Islet of Langerhans (tissue), 1 donor: Measurements from ENCODE around the gene WSB1.

Source experiments
- FAIRE-seq: peaks from one replicate; lab custom pipeline; 2011; peaks lifted over from hg19 to GRCh38; lab: Jason Lieb, UNC

WSB1 gene

DNA sequence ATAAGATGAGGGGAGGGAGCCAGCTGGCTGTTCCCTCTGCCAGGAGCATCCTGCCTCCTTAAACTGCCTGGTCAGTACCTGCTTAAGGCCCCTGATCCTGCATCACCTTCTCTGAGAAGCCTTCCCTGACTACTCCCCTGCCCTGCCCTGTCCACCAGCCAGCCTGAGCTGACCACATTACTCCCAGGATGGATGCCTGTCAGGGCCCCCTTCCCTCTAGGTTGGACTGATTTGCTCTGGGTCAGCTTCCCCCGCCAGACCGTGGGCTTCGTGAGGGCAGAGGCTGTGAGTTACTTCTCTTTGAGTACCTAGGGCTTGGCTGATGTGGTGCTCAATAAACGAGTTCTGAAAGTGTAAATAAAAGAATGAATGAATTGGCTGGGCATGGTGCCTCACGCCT lies 63.3 kb downstream of the WSB1 start:
- no peak for FAIRE-seq

DNA sequence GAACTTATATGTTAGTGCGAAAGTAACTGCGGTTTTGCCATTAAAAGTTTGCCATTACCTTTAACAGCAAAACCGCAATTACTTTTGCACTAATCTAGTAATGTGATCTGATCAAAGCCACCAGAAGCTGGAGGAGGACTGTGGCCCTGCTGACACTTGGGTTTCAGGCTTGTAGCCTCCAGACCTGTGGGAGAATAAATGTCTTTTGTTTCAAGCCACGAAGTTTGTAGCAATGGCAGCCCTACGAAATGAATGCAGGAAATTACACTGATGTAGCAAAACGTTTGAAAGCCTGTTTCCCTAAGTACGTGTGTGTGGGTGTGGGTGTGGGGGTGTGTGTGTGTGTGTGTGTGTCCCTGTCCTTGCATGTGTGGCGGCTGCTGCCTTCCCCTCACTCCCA lies 66.6 kb downstream of the WSB1 start:
- no peak for FAIRE-seq

DNA sequence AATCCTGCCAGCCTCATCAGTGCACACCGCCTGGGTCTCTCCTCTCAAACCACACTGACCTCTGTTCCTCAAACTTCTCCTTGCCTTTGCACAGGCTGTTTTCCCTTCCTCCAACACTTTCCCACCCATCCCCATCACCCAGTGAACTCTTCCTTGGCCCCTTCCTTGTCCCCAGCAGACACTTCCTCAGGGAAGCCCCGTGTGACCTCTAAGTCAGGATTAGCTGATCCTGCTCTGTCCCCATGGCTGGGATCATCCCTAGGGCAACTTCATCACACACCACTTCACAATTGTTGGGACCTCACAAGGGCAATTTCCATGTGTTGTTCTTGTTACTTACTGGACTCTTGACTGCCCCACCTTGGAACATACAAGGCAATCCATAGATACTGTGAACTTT lies 67.8 kb downstream of the WSB1 start:
- FAIRE-seq, result no peak

DNA sequence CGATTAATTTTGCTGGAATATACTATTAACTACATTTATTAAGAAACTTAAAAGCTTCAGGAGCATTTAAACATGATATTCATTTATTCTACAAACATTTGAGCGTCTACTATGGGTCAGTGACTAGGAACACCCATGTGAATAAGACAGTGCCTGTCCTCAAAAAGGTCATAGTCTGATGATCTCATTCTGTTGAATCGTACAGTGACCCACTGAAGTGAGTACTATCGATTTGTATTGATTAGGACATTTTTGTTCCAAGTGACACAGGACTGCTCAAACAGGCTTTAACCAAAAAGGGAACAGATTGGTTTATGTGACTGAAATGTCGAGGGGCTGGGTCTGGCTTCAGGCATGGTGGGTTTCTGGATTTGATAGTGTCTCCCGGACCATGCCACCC lies 68.6 kb downstream of the WSB1 start:
- no peak for FAIRE-seq

DNA sequence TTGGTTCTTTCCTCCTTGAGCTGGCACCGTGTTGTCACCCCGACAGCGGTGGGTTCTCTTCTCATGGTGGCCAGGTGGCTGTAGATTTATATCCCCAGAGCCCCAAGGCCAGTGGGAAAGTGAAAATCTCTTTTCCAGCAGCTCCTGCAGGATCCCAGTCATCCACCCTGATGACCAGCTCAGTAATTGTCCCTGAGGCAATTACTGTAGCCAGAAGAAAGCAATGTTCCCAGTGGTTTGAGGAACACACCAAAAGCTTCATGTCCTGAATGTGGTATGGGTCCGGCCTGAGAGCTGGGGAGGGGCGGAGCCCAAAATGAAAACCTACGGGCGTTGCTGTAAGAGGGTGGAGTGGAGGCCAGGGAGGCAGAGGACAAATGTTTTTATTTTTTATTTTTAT lies 69.0 kb downstream of the WSB1 start:
- FAIRE-seq, result no peak

DNA sequence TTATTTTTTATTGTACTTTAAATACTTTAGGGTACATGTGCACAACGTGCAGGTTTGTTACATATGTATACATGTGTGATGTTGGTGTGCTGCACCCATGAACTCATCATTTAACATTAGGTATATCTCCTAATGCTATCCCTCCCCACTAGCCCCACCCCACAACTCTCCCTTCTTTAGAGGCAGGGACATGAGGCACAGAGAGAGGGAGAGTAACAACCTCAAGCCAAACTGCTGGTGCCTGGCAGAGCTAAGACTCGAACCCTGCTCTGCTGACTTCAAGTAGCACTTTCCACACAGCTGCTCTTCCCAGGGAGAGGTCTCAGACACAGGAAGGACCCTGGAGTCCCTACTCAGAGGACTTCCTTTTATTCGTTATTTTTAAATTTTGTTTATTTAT lies 69.4 kb downstream of the WSB1 start:
- no peak for FAIRE-seq
